Adrenal gland (tissue), 12 donors: ENCODE data around the gene ETV6. TPM values are rescaled to one million over a fixed set of nuclear protein-coding genes. Genes with fewer than 3 reads are reported as not detected.

ENCODE experiments used
- DNase-seq, 7 donors: peaks; one replicate each; pipeline ENCODE4 v3.0.0-alpha.2; 2019 to 2020
- H3K27ac ChIP-seq, 5 donors: fragments of 200-600 bp; sonication (generic) in 4 of 5; 1 replicate in 3 of 5; 2 replicates in 2 of 5; pipeline versions ENCODE4 v1.5.1 to v1.8.0; 2016 to 2020; ENCODE audit warnings: mild to moderate bottlenecking in 1 of 5
- H3K27me3 ChIP-seq: fragments of 200-600 bp; 2 replicates; pipeline ENCODE4 v1.8.0; 2021
- H3K36me3 ChIP-seq, 2 donors: fragments of 200-600 bp; replicated peaks in 1 of 2; 1 replicate in 1 of 2; 2 replicates in 1 of 2; pipeline versions ENCODE4 v1.5.1 to v1.8.0; 2018 to 2022
- H3K4me1 ChIP-seq, 2 donors: fragments of 200-600 bp; replicated peaks in 1 of 2; 1 replicate in 1 of 2; 2 replicates in 1 of 2; pipeline versions ENCODE4 v1.5.1 to v1.8.0; 2018 to 2021
- H3K4me3 ChIP-seq, 4 donors: fragments of 200-600 bp; sonication (generic) in 3 of 4; one replicate each; pipeline ENCODE4 v1.5.1; 2016 to 2018
- H3K9me3 ChIP-seq, 3 donors: fragments of 200-600 bp; sonication (generic) in 1 of 3; replicated peaks in 1 of 3; 1 replicate in 2 of 3; 2 replicates in 1 of 3; pipeline versions ENCODE4 v1.5.1 to v1.8.0; 2016 to 2021
- POLR2A ChIP-seq, 2 donors: fragments of 450-650 bp; IDR thresholded peaks; one replicate each; pipeline ENCODE4 v1.6.1; 2017; ENCODE audit warnings: antibody characterized with exemption in 2 of 2, mild to moderate bottlenecking in 2 of 2, moderate library complexity in 1 of 2
- WGBS, 4 donors: extraction: QIAGEN DNeasy Blood & Tissue Kit in 2 of 4; methylation state at CpG; one replicate each; pipeline versions ENCODE4 v1.1.5 to v1.1.7; 2013 to 2017; 5-methylcytosine and 5-hydroxymethylcytosine counted together
- intact Hi-C, 2 donors: fragments of 100-400 bp; cut with DNase I; formaldehyde crosslinking; loops; one replicate each; pipeline versions ENCODE4 v1.14.1 to v1.15.0; 2022 to 2023
- polyA plus RNA-seq, 3 donors: library from polyadenylated mRNA; stranded (reverse); fragments of 200-250 nt in 2 of 3; fragments of 350-450 nt in 1 of 3; fragmentation: Illumina TruSeq in 1 of 3; extraction: RNeasy Lipid Tissue Mini Kit (QIAGEN cat#74804) in 1 of 3; gene quantifications; one replicate each; pipeline ENCODE4 v1.2.3, GENCODE V29; 2013 to 2014
- total RNA-seq, 9 donors: library from RNA; depleted of rRNA in 4 of 9; stranded (reverse); fragments of >200 nt in 4 of 9; fragments of 120-200 nt in 1 of 9; fragmentation: NEBNext Ultra II Directional in 1 of 9; extraction: Animal tissue kit (Norgen Biotek cat#: 25700) in 1 of 9; gene quantifications; one replicate each; pipeline versions ENCODE4 v1.1.0 to v1.2.4, GENCODE V29; 2013 to 2023
- TF ChIP-seq, protein P1 (sequence below), 6 experiments: fragments of 450-650 bp in 4 of 6; fragments of 200-600 bp in 2 of 6; sonication (generic) in 1 of 6; IDR thresholded peaks; 1 replicate in 5 of 6; 2 replicates in 1 of 6; pipeline versions ENCODE4 v1.5.1 to v1.8.0; 2016 to 2021; ENCODE audit warnings: antibody characterized with exemption in 6 of 6, mild to moderate bottlenecking in 2 of 6, moderate library complexity in 1 of 6
- donor health status: healthy with polysubstance abuse.
- donor health status: Bipolar disorder and iron deficiency.
- donor health status: DM: yes; HTN: yes; CAD: no.
- donor health status: DM: no; HTN: no; CAD: no.
- donor health status: DM: no; HTN: no; CAD: no.
- donor health status: DM: yes; HTN: yes; CAD: no.

ETV6 gene
- total and polyA plus RNA-seq, 12 donors, result 9.6 to 46.6 (median 19.5) TPM

GRCh38 chr12:11849757-11850504 lies 200.5 kb downstream of the ETV6 start:
- intact Hi-C loops, result no loop called here
- Histone ChIP-seq H3K27ac (no peak overlapping the region), H3K36me3 (peaks cover 0 to 17% of the 10 kb centered on the region in 2 donors), H3K27me3 (no peaks in the 10 kb centered on the region), H3K9me3 (no peaks in the 10 kb centered on the region), H3K4me3 (no peak overlapping the region), H3K4me1 (no peaks in the 10 kb centered on the region)
- TF ChIP-seq, protein P1, sequence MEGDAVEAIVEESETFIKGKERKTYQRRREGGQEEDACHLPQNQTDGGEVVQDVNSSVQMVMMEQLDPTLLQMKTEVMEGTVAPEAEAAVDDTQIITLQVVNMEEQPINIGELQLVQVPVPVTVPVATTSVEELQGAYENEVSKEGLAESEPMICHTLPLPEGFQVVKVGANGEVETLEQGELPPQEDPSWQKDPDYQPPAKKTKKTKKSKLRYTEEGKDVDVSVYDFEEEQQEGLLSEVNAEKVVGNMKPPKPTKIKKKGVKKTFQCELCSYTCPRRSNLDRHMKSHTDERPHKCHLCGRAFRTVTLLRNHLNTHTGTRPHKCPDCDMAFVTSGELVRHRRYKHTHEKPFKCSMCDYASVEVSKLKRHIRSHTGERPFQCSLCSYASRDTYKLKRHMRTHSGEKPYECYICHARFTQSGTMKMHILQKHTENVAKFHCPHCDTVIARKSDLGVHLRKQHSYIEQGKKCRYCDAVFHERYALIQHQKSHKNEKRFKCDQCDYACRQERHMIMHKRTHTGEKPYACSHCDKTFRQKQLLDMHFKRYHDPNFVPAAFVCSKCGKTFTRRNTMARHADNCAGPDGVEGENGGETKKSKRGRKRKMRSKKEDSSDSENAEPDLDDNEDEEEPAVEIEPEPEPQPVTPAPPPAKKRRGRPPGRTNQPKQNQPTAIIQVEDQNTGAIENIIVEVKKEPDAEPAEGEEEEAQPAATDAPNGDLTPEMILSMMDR (IDR thresholded peaks at IDR 0.05), result no peak
- TF ChIP-seq POLR2A (IDR thresholded peaks at IDR 0.05), result no peak
- DNase-seq, result no peak
- WGBS, 4 donors, result 89 to 95% (median 92%) methylated on average over 12 to 19 of the region's 19 CpGs

DNA sequence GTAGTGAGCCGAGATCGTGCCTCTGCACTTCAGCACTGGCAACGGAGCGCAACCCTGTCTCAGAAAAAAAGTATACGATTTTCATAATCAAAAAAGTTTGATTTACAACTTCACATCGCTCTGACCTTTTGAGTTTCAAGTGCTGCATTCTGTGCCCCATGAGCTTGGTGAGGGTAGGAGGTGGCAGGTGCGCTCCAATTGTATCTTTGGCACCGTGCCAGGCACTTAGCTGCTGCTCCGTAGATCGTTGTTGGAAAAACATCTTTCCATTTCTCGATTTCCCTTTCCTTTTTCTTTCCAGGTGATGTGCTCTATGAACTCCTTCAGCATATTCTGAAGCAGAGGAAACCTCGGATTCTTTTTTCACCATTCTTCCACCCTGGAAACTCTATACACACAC lies 203.7 kb downstream of the ETV6 start:
- Histone ChIP-seq H3K27ac (no peak overlapping the region), H3K27me3 (no peaks in the 10 kb centered on the region), H3K36me3 (peaks cover 0 to 13% of the 10 kb centered on the region in 2 donors), H3K9me3 (no peaks in the 10 kb centered on the region), H3K4me3 (no peak overlapping the region), H3K4me1 (peaks cover 0 to 5% of the 10 kb centered on the region in 2 donors)
- intact Hi-C loops, result no loop called here
- DNase-seq, result no peak
- WGBS, 4 donors, result 87 to 92% (median 89%) methylated on average over 12 of the region's 12 CpGs
- no peak for TF ChIP-seq POLR2A (IDR thresholded peaks at IDR 0.05)
- TF ChIP-seq, protein P1 (IDR thresholded peaks at IDR 0.05), result no peak

GRCh38 chr12:11854011-11854499 lies 204.6 kb downstream of the ETV6 start:
- Histone ChIP-seq H3K4me1 (peaks cover 0 to 5% of the 10 kb centered on the region in 2 donors), H3K27me3 (no peaks in the 10 kb centered on the region), H3K36me3 (peaks cover 0 to 13% of the 10 kb centered on the region in 2 donors), H3K9me3 (no peaks in the 10 kb centered on the region), H3K4me3 (no peak overlapping the region), H3K27ac (no peak overlapping the region)
- DNase-seq, result no peak
- 87 to 96% (median 93%) methylated on average over 13 of the region's 13 CpGs for WGBS, 4 donors
- intact Hi-C loops, result no loop called here
- TF ChIP-seq, protein P1 (IDR thresholded peaks at IDR 0.05), result no peak
- no peak for TF ChIP-seq POLR2A (IDR thresholded peaks at IDR 0.05)

DNA sequence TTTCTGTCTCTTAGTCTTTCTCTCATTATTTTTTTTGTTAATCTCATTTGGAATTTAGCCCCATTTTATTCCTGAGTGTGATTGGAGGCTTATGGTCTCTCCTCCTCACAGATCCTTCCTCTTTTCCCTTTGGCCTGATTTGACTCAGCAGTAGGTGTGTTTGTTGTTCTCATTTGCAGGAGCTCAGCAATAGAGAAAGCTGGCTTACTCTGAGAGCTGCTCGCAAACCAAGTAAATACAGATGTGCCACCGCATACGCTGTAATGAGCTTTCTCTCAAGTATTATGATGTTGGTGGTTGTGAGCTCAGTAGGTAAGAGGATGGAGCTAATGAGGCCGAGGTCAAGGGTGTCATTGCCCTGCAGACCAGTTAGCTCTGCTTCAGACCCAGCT lies 206.5 kb downstream of the ETV6 start:
- H3K4me1 ChIP-seq, result peaks cover 0 to 8% of the 10 kb centered on the region in 2 donors
- H3K4me3 ChIP-seq, result no peak overlapping the region
- TF ChIP-seq, protein P1 (IDR thresholded peaks at IDR 0.05), result no peak
- TF ChIP-seq POLR2A (IDR thresholded peaks at IDR 0.05), result no peak
- 73 to 86% (median 80%) methylated on average over 4 of the region's 4 CpGs for WGBS, 4 donors
- intact Hi-C loops, result no loop called here
- H3K9me3 ChIP-seq, result no peaks in the 10 kb centered on the region
- no peaks in the 10 kb centered on the region for H3K27me3 ChIP-seq
- DNase-seq, result no peak
- peaks cover 0 to 13% of the 10 kb centered on the region in 2 donors for H3K36me3 ChIP-seq
- H3K27ac ChIP-seq, result peak overlapping the region in 2 of 5 donors; percentile 58 to 74
